ENCODE results near the gene ESRP2. TPM values are rescaled to one million over a fixed set of nuclear protein-coding genes. Genes with fewer than 3 reads are reported as not detected.

Gene ESRP2
- total RNA-seq, 4 donors from 2014 or later = 0.11 to 0.51 (median 0.13) TPM; not detected in 1

GRCh38 chr16:68283346-68283745 is 47.4 kb upstream of the ESRP2 start:
- H3K36me3 ChIP-seq = peaks cover 0 to 23% of the 10 kb centered on the region in 2 donors

GRCh38 chr16:68282064-68282452 is 46.1 kb upstream of the ESRP2 start:
- Histone ChIP-seq H3K27ac (peak overlapping the region; percentile 86 to 99 (median 95)), H3K4me1 (peaks cover 80 to 89% of the 10 kb centered on the region in 2 donors), H3K9me3 (no peaks in the 10 kb centered on the region), H3K4me3 (no peak overlapping the region), H3K36me3 (peaks cover 0 to 27% of the 10 kb centered on the region in 2 donors), H3K27me3 (no peaks in the 10 kb centered on the region)
- intact Hi-C loops (cut with DNase I; ENCODE audit: low total_unique reads) = loop anchor here (2.0 kb wide), 1 partner anchor 17 kb away; the partner anchor contains the start of gene SLC7A6
- in situ Hi-C loops (cut with MboI; ENCODE audit: low sequenced_read_pairs in 4 of 4) = no loop called here
- TF ChIP-seq CTCF (IDR thresholded peaks at IDR 0.05 in 4 of 5, conservative IDR thresholded peaks at IDR 0.05 in 1 of 5) = no peak
- peak in 1 of 2 donors; percentile 10 for TF ChIP-seq POLR2A (IDR thresholded peaks at IDR 0.05)
- DNase-seq (no peak), ATAC-seq (peak in 1 of 2 donors; percentile 6)

More at GRCh38 chr16:68283346-68283745, 47.4 kb upstream of the ESRP2 start:
- Histone ChIP-seq H3K27ac (peak overlapping the region; percentile 86 to 99 (median 95)), H3K9me3 (no peaks in the 10 kb centered on the region), H3K4me1 (peaks cover 89 to 90% of the 10 kb centered on the region in 2 donors), H3K27me3 (no peaks in the 10 kb centered on the region), H3K4me3 (peak overlapping the region in 2 of 4 donors; percentile 16 to 28)
- intact Hi-C loops (cut with DNase I; ENCODE audit: low total_unique reads) = loop anchor here (2.0 kb wide), 1 partner anchor 19 kb away; the partner anchor contains the start of gene SLC7A6
- TF ChIP-seq CTCF (IDR thresholded peaks at IDR 0.05 in 4 of 5, conservative IDR thresholded peaks at IDR 0.05 in 1 of 5) (no peak), POLR2A (IDR thresholded peaks at IDR 0.05) (no peak)
- ATAC-seq = no peak
- DNase-seq = no peak
- in situ Hi-C loops (cut with MboI; ENCODE audit: low sequenced_read_pairs in 4 of 4) = no loop called here

GRCh38 chr16:68281368-68282063 is 45.6 kb upstream of the ESRP2 start:
- in situ Hi-C loops (cut with MboI; ENCODE audit: low sequenced_read_pairs in 4 of 4) = no loop called here
- TF ChIP-seq CTCF (IDR thresholded peaks at IDR 0.05 in 4 of 5, conservative IDR thresholded peaks at IDR 0.05 in 1 of 5) (no peak), POLR2A (IDR thresholded peaks at IDR 0.05) (no peak)
- Histone ChIP-seq H3K27ac (peak overlapping the region; percentile 86 to 99 (median 95)), H3K9me3 (no peaks in the 10 kb centered on the region), H3K4me1 (peaks cover 80 to 89% of the 10 kb centered on the region in 2 donors), H3K27me3 (no peaks in the 10 kb centered on the region), H3K36me3 (peaks cover 0 to 22% of the 10 kb centered on the region in 2 donors), H3K4me3 (peak overlapping the region in 1 of 4 donors; percentile 7)
- DNase-seq (peak in 1 of 2 donors; percentile 44), ATAC-seq (no peak)
- intact Hi-C loops (cut with DNase I; ENCODE audit: low total_unique reads) = loop anchor here (2.0 kb wide), 1 partner anchor 17 kb away; the partner anchor contains the start of gene SLC7A6

- Histone ChIP-seq H3K36me3 (peaks cover 0 to 22% of the 10 kb centered on the region in 2 donors), H3K4me1 (peaks cover 79 to 88% of the 10 kb centered on the region in 2 donors), H3K27me3 (no peaks in the 10 kb centered on the region), H3K27ac (peak overlapping the region; percentile 86 to 99 (median 95)), H3K4me3 (no peak overlapping the region), H3K9me3 (no peaks in the 10 kb centered on the region)
- intact Hi-C loops (cut with DNase I; ENCODE audit: low total_unique reads) = no loop called here
- DNase-seq (no peak), ATAC-seq (peak in 1 of 2 donors; percentile 13)
- TF ChIP-seq CTCF (IDR thresholded peaks at IDR 0.05 in 4 of 5, conservative IDR thresholded peaks at IDR 0.05 in 1 of 5) (no peak), POLR2A (IDR thresholded peaks at IDR 0.05) (no peak)
- in situ Hi-C loops (cut with MboI; ENCODE audit: low sequenced_read_pairs in 4 of 4) = no loop called here
Observed at GRCh38 chr16:68279726-68280558, 44.0 kb upstream of the ESRP2 start.
